H9 (cell line): ENCODE measurements around the gene NPAS1. TPM values are rescaled to one million over a fixed set of nuclear protein-coding genes. Genes with fewer than 3 reads are reported as not detected.

ENCODE experiments used
- DNase-seq: peaks from one replicate; pipeline ENCODE4 v3.0.0-alpha.2; 2017
- H2AFZ ChIP-seq: one replicate; pipeline ENCODE4 v1.6.1; 2013; ENCODE audit warnings: mild to moderate bottlenecking, low read length, control low read depth, moderate library complexity
- H2AK5ac ChIP-seq: 2 replicates; pipeline ENCODE4 v1.6.1; 2013; ENCODE audit warnings: low read length, control low read depth, mixed read lengths; ENCODE audit not compliant: insufficient read length
- H2BK120ac ChIP-seq: one replicate; pipeline ENCODE4 v1.6.1; 2013; ENCODE audit warnings: low read depth, mild to moderate bottlenecking, low read length, control low read depth, inconsistent platforms; ENCODE audit not compliant: poor library complexity, severe bottlenecking
- H2BK12ac ChIP-seq: 2 replicates; pipeline ENCODE4 v1.6.1; 2013; ENCODE audit warnings: low read length, control low read depth, mixed read lengths, low read depth; ENCODE audit not compliant: insufficient read length
- H2BK15ac ChIP-seq: 2 replicates; pipeline ENCODE4 v1.6.1; 2013; ENCODE audit warnings: low read depth, low read length, control low read depth
- H2BK20ac ChIP-seq: one replicate; pipeline ENCODE4 v1.6.1; 2013; ENCODE audit warnings: low read depth, mild to moderate bottlenecking, low read length, control low read depth, inconsistent platforms; ENCODE audit not compliant: poor library complexity, severe bottlenecking
- H2BK5ac ChIP-seq: 2 replicates; pipeline ENCODE4 v1.6.1; 2013; ENCODE audit warnings: low read length, control low read depth, mixed read lengths; ENCODE audit not compliant: insufficient read length
- H3K14ac ChIP-seq: 2 replicates; pipeline ENCODE4 v1.6.1; 2013; ENCODE audit warnings: low read length, control low read depth; ENCODE audit not compliant: insufficient read depth
- H3K18ac ChIP-seq: 2 replicates; pipeline ENCODE4 v1.6.1; 2013; ENCODE audit warnings: low read depth, mild to moderate bottlenecking, mixed read lengths, low read length, control low read depth; ENCODE audit not compliant: insufficient read length
- H3K23ac ChIP-seq: 2 replicates; pipeline ENCODE4 v1.6.1; 2013; ENCODE audit warnings: low read length, control low read depth, mixed read lengths, low read depth; ENCODE audit not compliant: insufficient read length
- H3K23me2 ChIP-seq: 2 replicates; pipeline ENCODE4 v1.6.1; 2013; ENCODE audit warnings: low read depth, mild to moderate bottlenecking, mixed read lengths, low read length, control low read depth; ENCODE audit not compliant: insufficient read length, poor library complexity, severe bottlenecking
- H3K27ac ChIP-seq: 2 replicates; pipeline ENCODE4 v1.5.1; 2013; ENCODE audit warnings: low read length, control low read depth, mixed read lengths, low read depth; ENCODE audit not compliant: insufficient read length
- H3K27me3 ChIP-seq: 2 replicates; pipeline ENCODE4 v1.6.1; 2013; ENCODE audit warnings: low read length, control low read depth, inconsistent platforms; ENCODE audit not compliant: insufficient read depth
- H3K4ac ChIP-seq: 2 replicates; pipeline ENCODE4 v1.6.1; 2013; ENCODE audit warnings: low read depth, mild to moderate bottlenecking, control low read depth, inconsistent platforms, low read length, moderate library complexity
- H3K4me1 ChIP-seq: 2 replicates; pipeline ENCODE4 v1.6.1; 2013; ENCODE audit warnings: low read length, control low read depth, inconsistent platforms; ENCODE audit not compliant: insufficient read depth
- H3K4me2 ChIP-seq: 2 replicates; pipeline ENCODE4 v1.6.1; 2013; ENCODE audit warnings: low read length, control low read depth, mixed read lengths; ENCODE audit not compliant: insufficient read length, insufficient read depth
- H3K56ac ChIP-seq: 2 replicates; pipeline ENCODE4 v1.6.1; 2013; ENCODE audit warnings: low read depth, mild to moderate bottlenecking, mixed read lengths, low read length, control low read depth; ENCODE audit not compliant: insufficient read length
- H3K79me1 ChIP-seq: 2 replicates; pipeline ENCODE4 v1.6.1; 2013; ENCODE audit warnings: low read depth, mild to moderate bottlenecking, moderate library complexity, low read length, control low read depth, inconsistent platforms; ENCODE audit not compliant: insufficient read depth, poor library complexity, severe bottlenecking
- H3K79me2 ChIP-seq: 2 replicates; pipeline ENCODE4 v1.6.1; 2013; ENCODE audit warnings: low read length, control low read depth, inconsistent platforms; ENCODE audit not compliant: insufficient read depth
- H3K9ac ChIP-seq: 2 replicates; pipeline ENCODE4 v1.6.1; 2013; ENCODE audit warnings: low read length, control low read depth, mixed read lengths; ENCODE audit not compliant: insufficient read length; ENCODE audit errors: extremely low read depth
- H3K9me3 ChIP-seq: one replicate; pipeline ENCODE4 v1.6.1; 2013; ENCODE audit warnings: low read depth, low read length, inconsistent platforms; ENCODE audit not compliant: control insufficient read depth
- H3T11ph ChIP-seq: one replicate; pipeline ENCODE4 v1.6.1; 2013; ENCODE audit warnings: mild to moderate bottlenecking, low read length, control low read depth, inconsistent platforms
- H4K20me1 ChIP-seq: one replicate; pipeline ENCODE4 v1.6.1; 2013; ENCODE audit not compliant: control insufficient read depth, insufficient read length, insufficient read depth
- H4K5ac ChIP-seq: 2 replicates; pipeline ENCODE4 v1.6.1; 2013; ENCODE audit warnings: low read depth, mild to moderate bottlenecking, mixed read lengths, low read length, control low read depth; ENCODE audit not compliant: insufficient read length
- H4K8ac ChIP-seq: replicated peaks from 2 replicates; pipeline ENCODE4 v1.6.1; 2013; ENCODE audit warnings: low read length, control low read depth, mixed read lengths, low read depth; ENCODE audit not compliant: insufficient read length
- H4K91ac ChIP-seq: 2 replicates; pipeline ENCODE4 v1.6.1; 2013; ENCODE audit warnings: low read depth, mild to moderate bottlenecking, moderate library complexity, mixed read lengths, low read length, control low read depth; ENCODE audit not compliant: insufficient read length
- H3K27ac Mint-ChIP-seq, 3 experiments: 2 replicates in 2 of 3; 3 replicates in 1 of 3; pipeline ENCODE4 v1.8.0; 2020 to 2021; ENCODE audit warnings: mixed read lengths in 3 of 3, mild to moderate bottlenecking in 1 of 3, moderate library complexity in 1 of 3
- H3K27me3 Mint-ChIP-seq: 2 replicates; pipeline ENCODE4 v1.8.0; 2021; ENCODE audit warnings: low read depth, mild to moderate bottlenecking, moderate library complexity, mixed read lengths
- H3K36me3 Mint-ChIP-seq, 3 experiments: 2 replicates in 2 of 3; 3 replicates in 1 of 3; pipeline ENCODE4 v1.8.0; 2020 to 2021; ENCODE audit warnings: low read depth in 3 of 3, mixed read lengths in 3 of 3; ENCODE audit not compliant: insufficient read depth in 1 of 3
- H3K4me1 Mint-ChIP-seq, 2 experiments: 2 replicates each; pipeline ENCODE4 v1.8.0; 2020; ENCODE audit warnings: mixed read lengths in 2 of 2
- H3K4me3 Mint-ChIP-seq, 2 experiments: 2 replicates in 1 of 2; 3 replicates in 1 of 2; pipeline ENCODE4 v1.8.0; 2020 to 2021; ENCODE audit warnings: mild to moderate bottlenecking in 2 of 2, mixed read lengths in 2 of 2, moderate library complexity in 1 of 2
- H3K9me3 Mint-ChIP-seq, 2 experiments: 2 replicates in 1 of 2; 3 replicates in 1 of 2; pipeline ENCODE4 v1.8.0; 2020; ENCODE audit warnings: mild to moderate bottlenecking in 2 of 2, mixed read lengths in 2 of 2, moderate library complexity in 1 of 2
- CTCF ChIP-seq: fragments of 200-600 bp; sonication (generic); conservative IDR thresholded peaks from 3 replicates; pipeline ENCODE4 v1.8.0; 2021; ENCODE audit warnings: antibody characterized with exemption, mild to moderate bottlenecking
- WGBS: extraction: QIAGEN DNeasy Blood & Tissue Kit; methylation state at CpG from one replicate; pipeline ENCODE4 v1.1.7; 2013; ENCODE audit warnings: missing lambda C conversion rate, low lambda C conversion rate, mixed read lengths; ENCODE audit not compliant: insufficient read length; ENCODE audit errors: extremely low coverage; 5-methylcytosine and 5-hydroxymethylcytosine counted together
- total RNA-seq: library from RNA; stranded (reverse); gene quantifications from 2 replicates; pipeline ENCODE4 v1.2.1, GENCODE V29; 2021

The NPAS1 gene
- total RNA-seq, 1 experiment from 2014 or later = 17.8 TPM

GRCh38 chr19:47035127-47036096 lies 15.8 kb downstream of the NPAS1 start:
- no peak overlapping the region for H4K91ac ChIP-seq
- H3K27ac ChIP-seq = no peak overlapping the region
- no peak overlapping the region for H3T11ph ChIP-seq
- H3K9me3 ChIP-seq = no peaks in the 10 kb centered on the region
- Mint-ChIP-seq H3K27me3 (peaks cover 19% of the 10 kb centered on the region), H3K4me1 (peaks cover 19 to 26% of the 10 kb centered on the region in 2 experiments), H3K9me3 (no peaks in the 10 kb centered on the region; a peak in 1 of 5 replicates), H3K27ac (peak overlapping the region; percentile 78 to 97 (median 94); a peak in 5 of 7 replicates), H3K4me3 (peak overlapping the region; percentile 71 to 87), H3K36me3 (peaks cover 0 to 4% (median 0%) of the 10 kb centered on the region in 3 experiments; a peak in 3 of 7 replicates)
- TF ChIP-seq CTCF = peak; percentile 94
- no peak overlapping the region for H2BK12ac ChIP-seq
- WGBS = no CpG with 5 or more reads among the region's 35 CpGs
- no peak overlapping the region for H3K56ac ChIP-seq
- H2BK5ac ChIP-seq = no peak overlapping the region
- H2BK15ac ChIP-seq = no peak overlapping the region
- no peaks in the 10 kb centered on the region for H3K79me2 ChIP-seq
- no peak overlapping the region for H4K8ac ChIP-seq
- H3K79me1 ChIP-seq = no peaks in the 10 kb centered on the region
- peak overlapping the region; percentile 43 for H3K4me2 ChIP-seq
- H3K27me3 ChIP-seq = no peaks in the 10 kb centered on the region
- no peak overlapping the region for H2BK120ac ChIP-seq
- H2AFZ ChIP-seq = no peak overlapping the region
- peaks cover 2% of the 10 kb centered on the region; the same call in 1 of the 2 replicates for H3K4me1 ChIP-seq
- H3K18ac ChIP-seq = no peak overlapping the region
- no peak overlapping the region for H2AK5ac ChIP-seq
- H3K14ac ChIP-seq = no peak overlapping the region
- no peak overlapping the region for H3K4ac ChIP-seq
- H4K20me1 ChIP-seq = no peaks in the 10 kb centered on the region
- DNase-seq = peak; percentile 93
- no peak overlapping the region for H3K9ac ChIP-seq
- H2BK20ac ChIP-seq = no peak overlapping the region
- no peak overlapping the region for H4K5ac ChIP-seq
- H3K23ac ChIP-seq = no peak overlapping the region
- peaks cover 11% of the 10 kb centered on the region for H3K23me2 ChIP-seq
